Measurements from ENCODE around the gene DAPK1. TPM values are rescaled to one million over a fixed set of nuclear protein-coding genes. Genes with fewer than 3 reads are reported as not detected.

Gene DAPK1
- polyA plus RNA-seq, 1 donor from 2014 or later, result 45.0 TPM

DNA sequence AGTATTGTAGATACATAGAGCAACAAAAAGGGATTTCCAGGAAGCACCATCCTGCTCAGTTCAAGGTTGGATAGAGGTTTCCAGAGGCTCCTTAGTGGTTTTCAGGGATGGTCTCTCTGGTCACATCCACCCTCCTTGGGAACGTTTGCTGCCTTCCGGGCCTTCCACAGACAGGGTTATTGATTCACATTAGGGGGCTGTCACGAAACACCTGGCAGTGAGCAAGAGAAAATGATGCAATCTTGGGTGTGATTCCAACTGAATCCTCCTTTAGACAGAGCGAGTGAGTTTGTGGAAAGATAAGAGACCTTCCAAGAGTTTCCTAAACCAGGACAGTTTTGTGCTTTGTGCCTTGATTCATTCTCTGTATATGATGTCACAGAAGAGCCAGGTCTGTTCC lies 184.4 kb downstream of the DAPK1 start:
- Histone ChIP-seq H3F3A (ENCODE audit: insufficient read depth, low read length, poor library complexity, severe bottlenecking) (no peaks in the 10 kb centered on the region), H3K4me3 (ENCODE audit: low read length) (no peak overlapping the region), H4K20me1 (ENCODE audit: insufficient read depth) (no peaks in the 10 kb centered on the region), H3K9me3 (ENCODE audit: low read length) (no peaks in the 10 kb centered on the region), H3K27me3 (ENCODE audit: insufficient read depth, low read depth, low read length) (no peaks in the 10 kb centered on the region), H3K27ac (ENCODE audit: low read length) (no peak overlapping the region), H3K4me2 (ENCODE audit: low read length) (no peak overlapping the region), H3K36me3 (ENCODE audit: insufficient read depth, low read length) (peaks cover 7% of the 10 kb centered on the region), H3K9me2 (ENCODE audit: insufficient read depth, low read length) (no peaks in the 10 kb centered on the region), H2AFZ (ENCODE audit: low read depth, low read length) (no peak overlapping the region), H3K9ac (ENCODE audit: low read length) (no peak overlapping the region), H3K79me2 (replicated peaks; ENCODE audit: insufficient read depth, low read length) (no peaks in the 10 kb centered on the region)
- TF ChIP-seq TAF1 (IDR thresholded peaks at IDR 0.05; ENCODE audit: low read depth), result no peak
- no peak for TF ChIP-seq EP300 (conservative IDR thresholded peaks at IDR 0.05; ENCODE audit: poor library complexity, severe bottlenecking)
- no peak for TF ChIP-seq MXI1 (conservative IDR thresholded peaks at IDR 0.05; ENCODE audit: poor library complexity, severe bottlenecking)
- TF ChIP-seq, protein P1, sequence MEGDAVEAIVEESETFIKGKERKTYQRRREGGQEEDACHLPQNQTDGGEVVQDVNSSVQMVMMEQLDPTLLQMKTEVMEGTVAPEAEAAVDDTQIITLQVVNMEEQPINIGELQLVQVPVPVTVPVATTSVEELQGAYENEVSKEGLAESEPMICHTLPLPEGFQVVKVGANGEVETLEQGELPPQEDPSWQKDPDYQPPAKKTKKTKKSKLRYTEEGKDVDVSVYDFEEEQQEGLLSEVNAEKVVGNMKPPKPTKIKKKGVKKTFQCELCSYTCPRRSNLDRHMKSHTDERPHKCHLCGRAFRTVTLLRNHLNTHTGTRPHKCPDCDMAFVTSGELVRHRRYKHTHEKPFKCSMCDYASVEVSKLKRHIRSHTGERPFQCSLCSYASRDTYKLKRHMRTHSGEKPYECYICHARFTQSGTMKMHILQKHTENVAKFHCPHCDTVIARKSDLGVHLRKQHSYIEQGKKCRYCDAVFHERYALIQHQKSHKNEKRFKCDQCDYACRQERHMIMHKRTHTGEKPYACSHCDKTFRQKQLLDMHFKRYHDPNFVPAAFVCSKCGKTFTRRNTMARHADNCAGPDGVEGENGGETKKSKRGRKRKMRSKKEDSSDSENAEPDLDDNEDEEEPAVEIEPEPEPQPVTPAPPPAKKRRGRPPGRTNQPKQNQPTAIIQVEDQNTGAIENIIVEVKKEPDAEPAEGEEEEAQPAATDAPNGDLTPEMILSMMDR (IDR thresholded peaks at IDR 0.05; ENCODE audit: poor library complexity, severe bottlenecking), result no peak
- no peak for TF ChIP-seq RAD21 (conservative IDR thresholded peaks at IDR 0.05)
- TF ChIP-seq EZH2 (IDR thresholded peaks at IDR 0.05; ENCODE audit: borderline replicate concordance, insufficient read depth, low read length, poor library complexity, severe bottlenecking), result no peak
- TF ChIP-seq POLR2AphosphoS5 (IDR thresholded peaks at IDR 0.05), result no peak
- TF ChIP-seq SMC3 (conservative IDR thresholded peaks at IDR 0.05; ENCODE audit: poor library complexity), result no peak
- TF ChIP-seq, protein P2, sequence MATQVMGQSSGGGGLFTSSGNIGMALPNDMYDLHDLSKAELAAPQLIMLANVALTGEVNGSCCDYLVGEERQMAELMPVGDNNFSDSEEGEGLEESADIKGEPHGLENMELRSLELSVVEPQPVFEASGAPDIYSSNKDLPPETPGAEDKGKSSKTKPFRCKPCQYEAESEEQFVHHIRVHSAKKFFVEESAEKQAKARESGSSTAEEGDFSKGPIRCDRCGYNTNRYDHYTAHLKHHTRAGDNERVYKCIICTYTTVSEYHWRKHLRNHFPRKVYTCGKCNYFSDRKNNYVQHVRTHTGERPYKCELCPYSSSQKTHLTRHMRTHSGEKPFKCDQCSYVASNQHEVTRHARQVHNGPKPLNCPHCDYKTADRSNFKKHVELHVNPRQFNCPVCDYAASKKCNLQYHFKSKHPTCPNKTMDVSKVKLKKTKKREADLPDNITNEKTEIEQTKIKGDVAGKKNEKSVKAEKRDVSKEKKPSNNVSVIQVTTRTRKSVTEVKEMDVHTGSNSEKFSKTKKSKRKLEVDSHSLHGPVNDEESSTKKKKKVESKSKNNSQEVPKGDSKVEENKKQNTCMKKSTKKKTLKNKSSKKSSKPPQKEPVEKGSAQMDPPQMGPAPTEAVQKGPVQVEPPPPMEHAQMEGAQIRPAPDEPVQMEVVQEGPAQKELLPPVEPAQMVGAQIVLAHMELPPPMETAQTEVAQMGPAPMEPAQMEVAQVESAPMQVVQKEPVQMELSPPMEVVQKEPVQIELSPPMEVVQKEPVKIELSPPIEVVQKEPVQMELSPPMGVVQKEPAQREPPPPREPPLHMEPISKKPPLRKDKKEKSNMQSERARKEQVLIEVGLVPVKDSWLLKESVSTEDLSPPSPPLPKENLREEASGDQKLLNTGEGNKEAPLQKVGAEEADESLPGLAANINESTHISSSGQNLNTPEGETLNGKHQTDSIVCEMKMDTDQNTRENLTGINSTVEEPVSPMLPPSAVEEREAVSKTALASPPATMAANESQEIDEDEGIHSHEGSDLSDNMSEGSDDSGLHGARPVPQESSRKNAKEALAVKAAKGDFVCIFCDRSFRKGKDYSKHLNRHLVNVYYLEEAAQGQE (IDR thresholded peaks at IDR 0.05; ENCODE audit: borderline replicate concordance), result no peak

DNA sequence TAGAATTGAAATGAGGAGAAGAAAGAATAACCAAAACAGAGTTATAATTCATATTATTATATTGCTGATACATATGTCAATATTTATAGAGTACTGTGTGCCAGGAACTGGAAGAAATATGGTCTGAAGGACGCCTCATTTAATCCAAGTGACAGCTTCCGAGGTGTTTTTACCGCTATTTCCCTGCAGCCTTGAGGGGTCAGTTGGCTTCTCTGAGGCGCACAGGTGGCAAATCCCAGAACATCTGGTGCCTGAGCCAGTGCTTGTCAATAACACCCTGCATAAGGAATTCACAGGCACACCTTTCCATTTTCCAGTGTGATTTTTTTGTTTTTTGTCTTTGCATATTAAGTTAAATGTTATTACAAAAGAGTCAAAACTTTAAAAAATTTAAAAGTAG lies 185.0 kb downstream of the DAPK1 start:
- H3K36me3 ChIP-seq (ENCODE audit: insufficient read depth, low read length), result peaks cover 7% of the 10 kb centered on the region
- TF ChIP-seq EP300 (conservative IDR thresholded peaks at IDR 0.05; ENCODE audit: poor library complexity, severe bottlenecking) (no peak), MXI1 (conservative IDR thresholded peaks at IDR 0.05; ENCODE audit: poor library complexity, severe bottlenecking) (no peak)
- no peak overlapping the region for H3K9ac ChIP-seq (ENCODE audit: low read length)
- no peaks in the 10 kb centered on the region for H3K27me3 ChIP-seq (ENCODE audit: insufficient read depth, low read depth, low read length)
- no peak overlapping the region for H2AFZ ChIP-seq (ENCODE audit: low read depth, low read length)
- H3K9me3 ChIP-seq (ENCODE audit: low read length), result no peaks in the 10 kb centered on the region
- no peaks in the 10 kb centered on the region for H3K9me2 ChIP-seq (ENCODE audit: insufficient read depth, low read length)
- H3F3A ChIP-seq (ENCODE audit: insufficient read depth, low read length, poor library complexity, severe bottlenecking), result no peaks in the 10 kb centered on the region
- H3K4me3 ChIP-seq (ENCODE audit: low read length), result no peak overlapping the region
- H3K4me2 ChIP-seq (ENCODE audit: low read length), result no peak overlapping the region
- H3K27ac ChIP-seq (ENCODE audit: low read length), result no peak overlapping the region
- H3K79me2 ChIP-seq (replicated peaks; ENCODE audit: insufficient read depth, low read length), result no peaks in the 10 kb centered on the region
- H4K20me1 ChIP-seq (ENCODE audit: insufficient read depth), result no peaks in the 10 kb centered on the region
